Measurements from ENCODE around the gene COTL1.
A peak's percentile ranks its signal among the peaks of the same experiment; 100 is the strongest.

COTL1 gene

DNA sequence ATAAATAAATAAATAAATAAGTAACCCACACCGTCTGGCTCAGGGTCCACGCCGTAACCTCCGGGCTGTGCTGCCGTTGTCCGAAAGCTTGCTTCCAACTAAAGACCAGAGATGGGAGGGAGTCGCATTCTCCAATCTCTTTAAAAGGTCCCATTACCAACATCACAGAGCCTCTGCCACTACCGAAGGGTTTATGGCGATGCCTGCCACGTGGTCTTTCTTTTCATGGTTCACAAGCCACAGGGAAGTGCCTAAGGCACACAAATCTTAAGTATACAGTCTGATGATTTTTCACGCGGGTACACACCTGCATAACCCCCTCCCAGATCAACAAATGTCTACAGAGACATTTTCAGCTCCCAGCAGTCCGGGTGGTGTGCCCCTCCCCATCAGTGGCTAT, 1.4 kb downstream of the COTL1 start:
- no peak overlapping the region for H2AFZ ChIP-seq (ENCODE audit: low read depth)
- H3K27me3 ChIP-seq (ENCODE audit: insufficient read depth, low read depth): peaks cover 72% of the 10 kb centered on the region
- H3K4me2 ChIP-seq: peak overlapping the region; percentile 68; the same call in 1 of the 2 replicates
- TF ChIP-seq, protein P1, sequence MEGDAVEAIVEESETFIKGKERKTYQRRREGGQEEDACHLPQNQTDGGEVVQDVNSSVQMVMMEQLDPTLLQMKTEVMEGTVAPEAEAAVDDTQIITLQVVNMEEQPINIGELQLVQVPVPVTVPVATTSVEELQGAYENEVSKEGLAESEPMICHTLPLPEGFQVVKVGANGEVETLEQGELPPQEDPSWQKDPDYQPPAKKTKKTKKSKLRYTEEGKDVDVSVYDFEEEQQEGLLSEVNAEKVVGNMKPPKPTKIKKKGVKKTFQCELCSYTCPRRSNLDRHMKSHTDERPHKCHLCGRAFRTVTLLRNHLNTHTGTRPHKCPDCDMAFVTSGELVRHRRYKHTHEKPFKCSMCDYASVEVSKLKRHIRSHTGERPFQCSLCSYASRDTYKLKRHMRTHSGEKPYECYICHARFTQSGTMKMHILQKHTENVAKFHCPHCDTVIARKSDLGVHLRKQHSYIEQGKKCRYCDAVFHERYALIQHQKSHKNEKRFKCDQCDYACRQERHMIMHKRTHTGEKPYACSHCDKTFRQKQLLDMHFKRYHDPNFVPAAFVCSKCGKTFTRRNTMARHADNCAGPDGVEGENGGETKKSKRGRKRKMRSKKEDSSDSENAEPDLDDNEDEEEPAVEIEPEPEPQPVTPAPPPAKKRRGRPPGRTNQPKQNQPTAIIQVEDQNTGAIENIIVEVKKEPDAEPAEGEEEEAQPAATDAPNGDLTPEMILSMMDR (conservative IDR thresholded peaks at IDR 0.05; ENCODE audit: low read depth, low read length): no peak
- no peaks in the 10 kb centered on the region for H3K79me2 ChIP-seq (ENCODE audit: insufficient read depth, low read depth)
- no peak overlapping the region for H3K9ac ChIP-seq
- no peak overlapping the region for H3K4me3 ChIP-seq (IDR thresholded peaks at IDR 0.05; ENCODE audit: insufficient read depth, low read depth, low read length)
- no peaks in the 10 kb centered on the region for H4K20me1 ChIP-seq (ENCODE audit: insufficient read depth)
- no peak overlapping the region for H3K27ac ChIP-seq
- H3K4me1 ChIP-seq (ENCODE audit: low read depth, poor library complexity, severe bottlenecking): peaks cover 7% of the 10 kb centered on the region
- no peaks in the 10 kb centered on the region for H3K36me3 ChIP-seq (ENCODE audit: insufficient read depth)

DNA sequence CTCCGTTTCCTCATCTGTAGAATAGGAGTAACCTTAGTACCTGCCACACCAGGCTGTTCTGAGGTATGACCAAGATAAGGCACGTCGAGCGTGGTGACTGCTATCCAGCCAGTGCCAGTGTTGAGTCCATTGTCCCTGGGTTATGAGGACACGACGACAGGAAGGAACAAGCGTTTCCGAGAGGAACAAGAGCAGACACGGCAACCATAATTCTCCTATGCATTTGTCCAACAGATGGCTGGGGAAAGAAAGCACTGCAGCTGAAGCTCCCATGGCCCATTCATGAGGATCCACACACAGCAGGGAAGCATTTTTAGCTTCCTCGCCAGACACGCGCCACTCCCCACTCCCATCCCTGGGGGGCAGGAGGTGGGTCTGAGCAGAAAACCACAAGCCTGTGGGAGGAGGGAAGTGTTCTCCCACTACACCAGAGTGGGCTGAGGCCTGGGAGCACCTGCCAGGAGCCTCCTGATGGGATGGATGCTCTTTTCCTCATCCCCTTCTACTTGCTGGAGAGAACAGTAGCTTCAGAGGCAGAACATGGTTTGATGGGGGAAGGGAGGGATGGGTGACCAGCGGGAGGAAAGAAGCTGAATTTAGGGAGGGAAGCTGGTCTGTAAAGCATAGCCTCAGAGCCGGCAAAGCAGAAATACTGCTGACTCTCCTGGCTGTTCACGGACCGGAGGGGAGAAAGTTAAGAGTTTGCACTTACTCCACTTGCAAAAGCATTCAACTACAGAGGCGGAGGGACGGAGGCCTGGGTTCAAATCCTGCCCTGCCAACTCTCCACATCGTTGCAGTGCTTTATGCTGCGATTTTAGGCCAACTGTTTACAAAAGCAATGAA, 2.7 kb downstream of the COTL1 start:
- TF ChIP-seq, protein P1 (conservative IDR thresholded peaks at IDR 0.05; ENCODE audit: low read depth, low read length): no peak
- Histone ChIP-seq H3K36me3 (ENCODE audit: insufficient read depth) (no peaks in the 10 kb centered on the region), H3K9ac (no peak overlapping the region), H3K79me2 (ENCODE audit: insufficient read depth, low read depth) (no peaks in the 10 kb centered on the region), H2AFZ (ENCODE audit: low read depth) (no peak overlapping the region), H3K27me3 (ENCODE audit: insufficient read depth, low read depth) (peaks cover 66% of the 10 kb centered on the region; the same call in 1 of the 2 replicates), H3K27ac (no peak overlapping the region), H4K20me1 (ENCODE audit: insufficient read depth) (no peaks in the 10 kb centered on the region), H3K4me3 (IDR thresholded peaks at IDR 0.05; ENCODE audit: insufficient read depth, low read depth, low read length) (no peak overlapping the region), H3K4me1 (ENCODE audit: low read depth, poor library complexity, severe bottlenecking) (peaks cover 7% of the 10 kb centered on the region), H3K4me2 (no peak overlapping the region)

DNA sequence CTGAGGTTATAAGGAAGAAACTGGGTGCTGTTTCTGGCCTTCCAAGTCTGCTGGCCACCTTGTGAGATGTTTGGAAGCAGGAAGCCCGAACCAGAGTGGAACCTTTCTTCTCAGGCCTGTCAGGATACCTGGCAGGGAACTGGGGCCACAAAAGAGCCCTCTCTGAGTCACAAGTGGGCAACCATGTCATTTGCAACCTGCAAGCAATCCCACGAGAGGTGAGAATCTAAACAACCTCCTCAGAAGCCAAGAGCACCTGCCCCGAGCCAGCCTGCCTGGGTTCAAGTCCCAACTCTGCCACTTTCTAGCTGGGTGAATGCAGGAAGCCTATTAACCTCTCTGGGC, 3.3 kb downstream of the COTL1 start:
- Histone ChIP-seq H3K9ac (no peak overlapping the region), H3K4me1 (ENCODE audit: low read depth, poor library complexity, severe bottlenecking) (peaks cover 7% of the 10 kb centered on the region), H3K79me2 (ENCODE audit: insufficient read depth, low read depth) (no peaks in the 10 kb centered on the region), H4K20me1 (ENCODE audit: insufficient read depth) (no peaks in the 10 kb centered on the region), H2AFZ (ENCODE audit: low read depth) (no peak overlapping the region), H3K4me2 (no peak overlapping the region), H3K36me3 (ENCODE audit: insufficient read depth) (no peaks in the 10 kb centered on the region), H3K4me3 (IDR thresholded peaks at IDR 0.05; ENCODE audit: insufficient read depth, low read depth, low read length) (no peak overlapping the region), H3K27me3 (ENCODE audit: insufficient read depth, low read depth) (peaks cover 70% of the 10 kb centered on the region; the same call in 1 of the 2 replicates), H3K27ac (no peak overlapping the region)
- TF ChIP-seq, protein P1 (conservative IDR thresholded peaks at IDR 0.05; ENCODE audit: low read depth, low read length): no peak

DNA sequence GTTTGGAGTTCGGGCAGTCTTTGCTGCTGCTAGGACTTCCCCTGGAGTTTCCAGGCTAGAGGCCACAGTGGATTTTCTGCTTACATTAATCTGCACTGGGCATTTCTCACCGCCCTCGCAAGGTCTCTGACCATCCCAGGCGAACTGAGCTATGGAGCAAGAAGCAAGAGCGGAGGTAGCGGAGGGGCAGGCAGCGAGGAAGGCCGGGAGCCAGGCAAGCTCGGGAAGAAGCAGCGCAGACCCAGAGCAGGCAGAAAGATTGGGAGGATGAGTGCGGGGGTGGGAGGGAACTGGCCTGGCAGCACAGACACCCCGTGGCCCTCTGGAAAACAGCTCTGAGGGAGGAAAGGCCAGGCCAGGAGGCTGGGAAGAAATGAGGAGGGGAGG, 3.8 kb downstream of the COTL1 start:
- Histone ChIP-seq H3K4me3 (IDR thresholded peaks at IDR 0.05; ENCODE audit: insufficient read depth, low read depth, low read length) (no peak overlapping the region), H3K9ac (no peak overlapping the region), H3K27me3 (ENCODE audit: insufficient read depth, low read depth) (peaks cover 68% of the 10 kb centered on the region; the same call in 1 of the 2 replicates), H3K4me1 (ENCODE audit: low read depth, poor library complexity, severe bottlenecking) (peaks cover 7% of the 10 kb centered on the region), H2AFZ (ENCODE audit: low read depth) (no peak overlapping the region), H3K36me3 (ENCODE audit: insufficient read depth) (no peaks in the 10 kb centered on the region), H3K27ac (no peak overlapping the region), H4K20me1 (ENCODE audit: insufficient read depth) (no peaks in the 10 kb centered on the region), H3K79me2 (ENCODE audit: insufficient read depth, low read depth) (no peaks in the 10 kb centered on the region), H3K4me2 (no peak overlapping the region)
- TF ChIP-seq, protein P1 (conservative IDR thresholded peaks at IDR 0.05; ENCODE audit: low read depth, low read length): no peak
